T-helper 2 cell treated with Interferon-gamma antibody and Interleukin-4, amounts not matched to agents 5 μg/mL and 100 μg/mL, for 36 hours (primary cell): ENCODE measurements around the gene ATP6V1D.
"Not testable (repeated sequence)": the region's sequence is repeated elsewhere in the genome, so short reads cannot be mapped to it uniquely, and the experiment has no call there.

ENCODE experiments used
- DNase-seq: peaks from one replicate; pipeline ENCODE4 v3.0.0; 2021; ENCODE audit warnings: low spot score
- H3K27ac Mint-ChIP-seq: one replicate; pipeline ENCODE4 v1.8.0; 2021; ENCODE audit warnings: mild to moderate bottlenecking, mixed read lengths
- H3K27me3 Mint-ChIP-seq: one replicate; pipeline ENCODE4 v1.8.0; 2021; ENCODE audit warnings: low read depth, mixed read lengths
- H3K36me3 Mint-ChIP-seq: one replicate; pipeline ENCODE4 v1.8.0; 2021; ENCODE audit warnings: low read depth, mixed read lengths
- H3K4me1 Mint-ChIP-seq: one replicate; pipeline ENCODE4 v1.8.0; 2021; ENCODE audit warnings: low read depth, mixed read lengths
- H3K4me3 Mint-ChIP-seq: one replicate; pipeline ENCODE4 v1.8.0; 2022; ENCODE audit warnings: mild to moderate bottlenecking, moderate library complexity, mixed read lengths
- H3K9me3 Mint-ChIP-seq: one replicate; pipeline ENCODE4 v1.8.0; 2021; ENCODE audit warnings: mixed read lengths

Gene ATP6V1D

DNA sequence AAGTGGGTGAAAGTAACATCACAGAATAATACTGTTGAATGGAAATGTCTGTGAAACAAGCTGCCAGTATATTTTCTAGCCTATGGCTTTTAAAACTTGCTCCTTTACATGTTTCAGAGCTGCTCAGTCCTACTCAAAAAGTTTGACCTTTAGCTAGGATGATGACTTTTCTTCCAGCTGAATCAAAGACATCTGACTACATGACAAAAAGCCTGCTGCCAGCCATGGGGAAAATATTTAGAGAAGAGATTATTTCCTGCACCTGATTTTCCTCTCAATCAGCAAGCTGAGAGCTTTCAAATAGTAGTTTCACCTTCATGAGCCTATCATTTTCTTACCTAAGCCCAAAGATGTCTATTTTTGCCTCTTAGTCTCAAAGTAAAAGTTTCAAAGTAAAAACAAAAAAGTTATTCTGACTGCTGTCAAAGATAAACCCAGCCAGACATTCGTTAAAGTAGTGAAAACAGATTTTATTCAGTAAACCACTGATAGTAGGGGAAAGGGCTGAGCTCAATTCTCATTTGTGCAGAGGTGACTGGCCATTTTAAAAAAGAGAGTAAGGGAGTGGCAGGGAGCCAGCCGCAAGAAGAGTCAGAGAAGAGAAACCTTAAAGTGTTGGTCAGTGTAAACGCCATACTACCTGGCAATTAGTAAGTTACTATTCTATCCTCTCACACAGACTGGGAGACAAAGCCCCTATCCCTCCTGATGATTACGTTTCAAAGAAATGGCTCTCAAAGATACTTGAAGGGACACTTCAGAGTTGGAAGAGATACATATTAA is 2.2 kb downstream of the ATP6V1D start:
- no peak for DNase-seq
- Mint-ChIP-seq H3K4me3 (peak overlapping the region; percentile 90), H3K27me3 (no peaks in the 10 kb centered on the region), H3K9me3 (no peaks in the 10 kb centered on the region), H3K27ac (no peak overlapping the region), H3K4me1 (peaks cover 31% of the 10 kb centered on the region), H3K36me3 (peaks cover 14% of the 10 kb centered on the region)

- Mint-ChIP-seq H3K4me1 (peaks cover 5% of the 10 kb centered on the region), H3K36me3 (peaks cover 15% of the 10 kb centered on the region), H3K27me3 (no peaks in the 10 kb centered on the region), H3K27ac (no peak overlapping the region), H3K4me3 (no peak overlapping the region), H3K9me3 (no peaks in the 10 kb centered on the region)
- DNase-seq: no peak
Observed at GRCh38 chr14:67352055-67352454, 7.5 kb downstream of the ATP6V1D start.

DNA sequence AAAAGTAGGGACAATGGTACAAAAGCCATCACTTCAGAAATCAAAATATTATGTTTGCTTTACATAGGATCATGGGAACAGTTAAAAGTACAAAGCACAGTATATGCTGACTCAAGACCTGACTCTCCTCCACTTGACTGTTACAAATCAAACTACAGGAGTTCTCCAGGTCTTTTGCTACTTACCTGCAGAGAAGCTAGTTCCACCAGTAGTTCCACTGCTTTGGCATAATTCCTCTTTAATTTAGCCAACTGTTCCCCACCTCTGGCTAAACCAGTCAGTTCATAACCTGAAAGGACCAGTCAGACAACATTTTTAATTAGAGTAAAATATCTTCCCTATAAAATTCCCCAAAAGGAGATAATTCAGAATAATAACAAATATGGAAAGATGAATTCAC is 14.0 kb downstream of the ATP6V1D start:
- H3K4me3 Mint-ChIP-seq: no peak overlapping the region
- no peaks in the 10 kb centered on the region for H3K4me1 Mint-ChIP-seq
- peaks cover 33% of the 10 kb centered on the region for H3K36me3 Mint-ChIP-seq
- no peaks in the 10 kb centered on the region for H3K9me3 Mint-ChIP-seq
- no peaks in the 10 kb centered on the region for H3K27me3 Mint-ChIP-seq
- DNase-seq: no peak
- H3K27ac Mint-ChIP-seq: no peak overlapping the region

- Mint-ChIP-seq H3K4me3 (no peak overlapping the region), H3K27ac (no peak overlapping the region), H3K4me1 (no peaks in the 10 kb centered on the region), H3K36me3 (peaks cover 33% of the 10 kb centered on the region), H3K9me3 (no peaks in the 10 kb centered on the region), H3K27me3 (no peaks in the 10 kb centered on the region)
- DNase-seq: no peak
Observed at GRCh38 chr14:67343601-67344230, 15.9 kb downstream of the ATP6V1D start.

DNA sequence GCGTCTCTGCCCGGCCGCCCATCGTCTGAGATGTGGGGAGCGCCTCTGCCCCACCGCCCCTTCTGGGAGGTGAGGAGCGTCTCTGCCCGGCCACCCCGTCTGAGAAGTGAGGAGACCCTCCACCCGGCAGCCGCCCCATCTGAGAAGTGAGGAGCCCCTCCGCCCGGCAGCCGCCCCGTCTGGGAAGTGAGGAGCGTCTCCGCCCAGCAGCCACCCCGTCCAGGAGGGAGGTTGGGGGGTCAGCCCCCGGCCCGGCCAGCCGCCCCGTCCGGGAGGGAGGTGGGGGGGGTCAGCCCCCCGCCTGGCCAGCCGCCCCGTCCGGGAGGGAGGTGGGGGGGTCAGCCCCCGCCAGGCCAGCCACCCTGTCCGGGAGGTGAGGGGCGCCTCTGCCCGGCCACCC is 18.4 kb downstream of the ATP6V1D start:
- DNase-seq, H3K27ac Mint-ChIP-seq, H3K27me3 Mint-ChIP-seq, H3K4me1 Mint-ChIP-seq, H3K4me3 Mint-ChIP-seq, H3K9me3 Mint-ChIP-seq: not testable (repeated sequence)
- H3K36me3 Mint-ChIP-seq: peaks cover 41% of the 10 kb centered on the region

DNA sequence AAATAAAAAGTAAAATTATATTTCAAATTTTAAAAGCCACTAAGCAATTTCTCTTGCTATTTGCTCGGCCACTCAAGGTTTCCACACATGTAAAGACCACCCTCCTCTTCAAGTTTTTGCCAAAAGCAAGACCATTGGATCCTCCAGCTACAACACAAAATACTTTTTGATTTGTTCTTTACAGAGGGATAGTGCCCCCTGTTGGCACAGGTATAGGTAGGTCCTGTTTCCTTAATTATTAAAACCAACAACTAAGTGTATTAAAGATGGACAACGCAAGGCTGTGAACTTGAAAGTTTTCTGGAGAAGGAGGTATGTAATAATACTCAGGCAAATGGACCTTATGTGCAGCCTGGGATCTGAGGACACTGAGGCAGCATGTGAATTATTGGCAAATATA is 23.8 kb downstream of the ATP6V1D start:
- H3K27me3 Mint-ChIP-seq: no peaks in the 10 kb centered on the region
- no peak overlapping the region for H3K27ac Mint-ChIP-seq
- H3K4me1 Mint-ChIP-seq: no peaks in the 10 kb centered on the region
- no peaks in the 10 kb centered on the region for H3K9me3 Mint-ChIP-seq
- DNase-seq: no peak
- no peak overlapping the region for H3K4me3 Mint-ChIP-seq
- peaks cover 42% of the 10 kb centered on the region for H3K36me3 Mint-ChIP-seq

DNA sequence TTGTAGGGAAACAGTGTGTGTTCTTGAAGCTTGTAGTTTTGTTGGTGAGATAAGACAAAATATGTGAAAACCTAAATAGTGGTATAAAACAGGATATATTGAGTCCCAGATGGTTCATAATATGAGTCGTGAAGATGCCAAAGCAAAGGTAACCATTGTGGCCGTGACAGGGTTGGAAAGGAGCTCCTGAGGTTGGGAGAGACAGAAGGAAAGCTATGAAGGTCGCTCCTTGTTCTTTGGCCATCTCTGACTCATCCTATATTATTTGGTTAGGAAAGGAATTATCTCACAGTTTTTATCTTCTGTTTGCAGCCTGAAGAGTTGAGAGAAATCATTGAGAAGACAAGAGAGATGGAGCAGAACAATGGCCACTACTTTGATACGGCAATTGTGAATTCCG is 27.1 kb downstream of the ATP6V1D start:
- Mint-ChIP-seq H3K9me3 (no peaks in the 10 kb centered on the region), H3K27ac (no peak overlapping the region), H3K27me3 (no peaks in the 10 kb centered on the region), H3K4me3 (no peak overlapping the region), H3K4me1 (no peaks in the 10 kb centered on the region), H3K36me3 (peaks cover 43% of the 10 kb centered on the region)
- DNase-seq: no peak

DNA sequence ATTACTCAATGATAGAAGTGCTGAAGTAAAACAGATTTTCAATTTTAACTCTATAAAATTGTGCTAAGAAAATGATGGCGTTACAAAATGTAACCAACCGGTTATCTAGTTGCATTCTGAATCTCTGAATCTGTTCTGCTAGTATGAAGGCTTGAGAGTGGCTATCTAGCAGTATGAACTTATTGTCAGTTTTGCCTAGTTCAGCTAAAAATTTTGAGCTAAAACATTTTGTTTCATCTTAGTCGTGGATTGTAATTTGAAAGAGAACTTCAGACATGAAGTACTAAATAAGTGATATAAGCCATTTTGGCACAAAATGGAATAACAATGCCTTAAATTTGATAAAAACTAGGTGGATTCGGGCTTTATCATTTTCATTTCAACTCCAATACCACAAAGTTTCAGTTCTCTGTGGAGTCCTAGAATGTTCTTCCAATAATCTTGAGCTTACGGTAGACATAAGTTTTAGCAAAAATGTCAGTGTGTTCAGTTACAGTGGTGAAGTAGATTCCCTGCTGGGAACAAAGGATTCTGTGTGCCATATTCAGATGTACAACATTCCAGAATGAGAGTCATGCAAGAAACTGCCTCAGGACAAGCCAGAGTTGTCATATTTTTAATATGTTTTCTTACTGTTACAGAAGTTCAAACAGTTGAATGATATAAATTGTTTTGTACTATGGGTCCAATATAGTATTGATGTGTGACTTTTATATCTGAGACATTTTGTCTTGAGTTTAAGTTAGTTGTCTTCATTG is 28.1 kb downstream of the ATP6V1D start:
- DNase-seq: no peak
- H3K4me3 Mint-ChIP-seq: no peak overlapping the region
- no peaks in the 10 kb centered on the region for H3K27me3 Mint-ChIP-seq
- H3K27ac Mint-ChIP-seq: no peak overlapping the region
- H3K36me3 Mint-ChIP-seq: peaks cover 43% of the 10 kb centered on the region
- no peaks in the 10 kb centered on the region for H3K4me1 Mint-ChIP-seq
- H3K9me3 Mint-ChIP-seq: no peaks in the 10 kb centered on the region

DNA sequence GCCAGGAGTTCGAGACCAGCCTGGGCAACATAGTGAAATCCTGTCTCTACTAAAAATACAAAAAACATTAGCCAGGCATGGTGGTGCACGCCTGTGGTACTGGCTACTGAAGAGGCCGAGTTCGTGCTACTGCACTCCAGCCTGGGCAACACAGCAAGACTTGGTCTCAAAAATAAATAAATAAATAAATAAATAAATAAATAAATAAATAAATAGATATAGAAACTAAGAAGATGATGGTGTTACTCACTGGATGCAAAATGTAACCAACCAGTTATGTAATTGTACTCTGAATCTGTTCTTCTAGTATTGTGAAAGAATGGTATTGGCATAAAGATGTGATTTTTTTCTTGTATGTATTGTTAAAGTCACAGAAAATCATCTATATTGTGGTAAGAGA is 29.9 kb downstream of the ATP6V1D start:
- H3K4me1 Mint-ChIP-seq, H3K4me3 Mint-ChIP-seq, H3K27me3 Mint-ChIP-seq, H3K27ac Mint-ChIP-seq, H3K9me3 Mint-ChIP-seq, DNase-seq: not testable (repeated sequence)
- H3K36me3 Mint-ChIP-seq: peaks cover 36% of the 10 kb centered on the region

DNA sequence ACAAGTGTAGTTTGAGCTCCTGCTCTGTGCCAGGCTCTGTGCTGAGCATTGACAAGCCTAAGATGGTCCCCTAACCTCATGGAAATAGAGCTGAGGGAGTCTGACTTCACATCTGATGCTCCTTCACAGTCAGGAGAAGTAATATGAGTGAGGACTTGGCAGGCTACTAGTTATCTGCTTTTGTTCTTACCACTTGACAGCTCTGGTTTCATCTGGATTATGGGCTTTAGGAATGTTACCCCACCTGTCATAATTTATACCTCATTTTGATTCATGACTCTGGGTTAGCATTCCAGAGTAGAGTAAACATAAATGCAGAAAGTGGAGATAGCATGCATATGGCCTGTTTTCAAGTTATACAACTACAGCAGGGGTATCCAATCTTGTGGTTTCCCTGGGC is 40.5 kb downstream of the ATP6V1D start:
- H3K9me3 Mint-ChIP-seq: no peaks in the 10 kb centered on the region
- H3K36me3 Mint-ChIP-seq: peaks cover 8% of the 10 kb centered on the region
- no peak overlapping the region for H3K4me3 Mint-ChIP-seq
- H3K27me3 Mint-ChIP-seq: no peaks in the 10 kb centered on the region
- H3K27ac Mint-ChIP-seq: no peak overlapping the region
- H3K4me1 Mint-ChIP-seq: no peaks in the 10 kb centered on the region
- no peak for DNase-seq

GRCh38 chr14:67317822-67318221 is 41.8 kb downstream of the ATP6V1D start:
- Mint-ChIP-seq H3K27ac (no peak overlapping the region), H3K36me3 (peaks cover 8% of the 10 kb centered on the region), H3K9me3 (no peaks in the 10 kb centered on the region), H3K27me3 (no peaks in the 10 kb centered on the region), H3K4me1 (no peaks in the 10 kb centered on the region), H3K4me3 (no peak overlapping the region)
- DNase-seq: no peak

GRCh38 chr14:67313153-67313552 is 46.5 kb downstream of the ATP6V1D start:
- no peaks in the 10 kb centered on the region for H3K4me1 Mint-ChIP-seq
- no peak overlapping the region for H3K27ac Mint-ChIP-seq
- H3K27me3 Mint-ChIP-seq: no peaks in the 10 kb centered on the region
- H3K9me3 Mint-ChIP-seq: no peaks in the 10 kb centered on the region
- H3K36me3 Mint-ChIP-seq: peaks cover 3% of the 10 kb centered on the region
- no peak overlapping the region for H3K4me3 Mint-ChIP-seq
- no peak for DNase-seq

GRCh38 chr14:67311868-67312267 is 47.7 kb downstream of the ATP6V1D start:
- Mint-ChIP-seq H3K9me3 (no peaks in the 10 kb centered on the region), H3K4me1 (no peaks in the 10 kb centered on the region), H3K27me3 (no peaks in the 10 kb centered on the region), H3K36me3 (peaks cover 5% of the 10 kb centered on the region), H3K4me3 (no peak overlapping the region), H3K27ac (no peak overlapping the region)
- DNase-seq: no peak
